PC-3 (cell line): ENCODE results near the gene CDK16. TPM values are rescaled to one million over a fixed set of nuclear protein-coding genes. Genes with fewer than 3 reads are reported as not detected.

Source experiments
- ATAC-seq: fragments of 200-7000 bp; cut with Tn5 transposase; 2 replicates; pipeline ENCODE4 v1.9.1; 2020; ENCODE audit warnings: mild to moderate bottlenecking, moderate library complexity
- BruUV-seq: library from RNA; stranded (reverse); fragments of 400-500 nt; replicated peaks from 2 replicates; lab custom pipeline; 2021; lab: Mats Ljungman, UMichigan
- CTCF ChIA-PET: fragments of 300-600 bp; sonication (Branson Sonifier 250); formaldehyde crosslinking; loops from one replicate; lab custom pipeline; 2022; ENCODE audit warnings: antibody characterized with exemption; lab: Charles Lee
- POLR2A ChIA-PET: fragments of 300-600 bp; sonication (Branson Sonifier 250); formaldehyde crosslinking; loops from one replicate; lab custom pipeline; 2022; ENCODE audit warnings: antibody characterized with exemption; ENCODE audit not compliant: unreplicated experiment; lab: Charles Lee
- DNase-seq: peaks from one replicate; pipeline ENCODE4 v3.0.0-alpha.2; 2015
- H2AFZ ChIP-seq: fragments of 300-600 bp; sonication (generic); 2 replicates; pipeline ENCODE4 v1.6.0; 2016; ENCODE audit warnings: antibody characterized with exemption, low read length
- H3F3A ChIP-seq: fragments of 300-600 bp; sonication (generic); one replicate; pipeline ENCODE4 v1.6.0; 2017; ENCODE audit warnings: antibody characterized with exemption, low read length, control low read depth, mild to moderate bottlenecking; ENCODE audit not compliant: unreplicated experiment
- H3K27ac ChIP-seq: fragments of 300-600 bp; sonication (generic); 2 replicates; pipeline ENCODE4 v1.5.1; 2016; ENCODE audit warnings: mild to moderate bottlenecking, low read length
- H3K27me3 ChIP-seq: fragments of 300-600 bp; sonication (generic); 2 replicates; pipeline ENCODE4 v1.6.1; 2016; ENCODE audit warnings: low read length, mixed read lengths
- H3K36me3 ChIP-seq: fragments of 300-600 bp; sonication (generic); 2 replicates; pipeline ENCODE4 v1.6.1; 2016; ENCODE audit warnings: low read depth, mixed run types, low read length, mixed read lengths
- H3K4me1 ChIP-seq: fragments of 300-600 bp; sonication (generic); 2 replicates; pipeline ENCODE4 v1.5.1; 2016; ENCODE audit warnings: low read length; ENCODE audit not compliant: insufficient read depth
- H3K4me2 ChIP-seq: fragments of 300-600 bp; sonication (generic); 2 replicates; pipeline ENCODE4 v1.6.0; 2016; ENCODE audit warnings: low read length
- H3K4me3 ChIP-seq: fragments of 300-600 bp; sonication (generic); 2 replicates; pipeline ENCODE4 v1.5.1; 2016; ENCODE audit warnings: mild to moderate bottlenecking, low read length, mixed read lengths
- H3K79me2 ChIP-seq: fragments of 300-600 bp; sonication (generic); 2 replicates; pipeline ENCODE4 v1.6.1; 2017; ENCODE audit warnings: low read length, mixed read lengths
- H3K9ac ChIP-seq: fragments of 300-600 bp; sonication (generic); 2 replicates; pipeline ENCODE4 v1.6.0; 2016; ENCODE audit warnings: mild to moderate bottlenecking, low read length
- H3K9me2 ChIP-seq: fragments of 300-600 bp; sonication (generic); replicated peaks from 2 replicates; pipeline ENCODE4 v1.6.1; 2016; ENCODE audit warnings: mixed run types, low read length, mixed read lengths
- H3K9me3 ChIP-seq: fragments of 300-600 bp; sonication (generic); 2 replicates; pipeline ENCODE4 v1.6.1; 2016; ENCODE audit warnings: low read length, mixed read lengths
- H4K20me1 ChIP-seq: fragments of 300-600 bp; sonication (generic); 2 replicates; pipeline ENCODE4 v1.6.1; 2016; ENCODE audit warnings: low read length, mixed read lengths
- EZH2 ChIP-seq: fragments of 300-600 bp; sonication (generic); IDR thresholded peaks from one replicate; pipeline ENCODE4 v1.6.1; 2017; ENCODE audit warnings: antibody characterized with exemption, mild to moderate bottlenecking, low read length; ENCODE audit not compliant: unreplicated experiment
- EZH2phosphoT487 ChIP-seq: fragments of 300-600 bp; sonication (generic); IDR thresholded peaks from 2 replicates; pipeline ENCODE4 v1.6.1; 2018; ENCODE audit warnings: mild to moderate bottlenecking, antibody characterized with exemption, low read length, borderline replicate concordance
- intact Hi-C: fragments of 100-400 bp; cut with micrococcal nuclease; formaldehyde crosslinking; loops from 2 replicates; pipeline ENCODE4 v1.9.0; 2023
- total RNA-seq: library from RNA; depleted of rRNA; stranded (reverse); fragments of >200 nt; gene quantifications from 2 replicates; pipeline ENCODE4 v1.2.3, GENCODE V29; 2014
- TF ChIP-seq, protein P1 (sequence below): fragments of 300-600 bp; sonication (generic); conservative IDR thresholded peaks from 2 replicates; pipeline ENCODE4 v1.5.1; 2017; ENCODE audit warnings: antibody characterized with exemption, low read depth, mild to moderate bottlenecking, low read length

CDK16 gene
- total RNA-seq, 1 experiment from 2014 or later: 155 TPM

DNA sequence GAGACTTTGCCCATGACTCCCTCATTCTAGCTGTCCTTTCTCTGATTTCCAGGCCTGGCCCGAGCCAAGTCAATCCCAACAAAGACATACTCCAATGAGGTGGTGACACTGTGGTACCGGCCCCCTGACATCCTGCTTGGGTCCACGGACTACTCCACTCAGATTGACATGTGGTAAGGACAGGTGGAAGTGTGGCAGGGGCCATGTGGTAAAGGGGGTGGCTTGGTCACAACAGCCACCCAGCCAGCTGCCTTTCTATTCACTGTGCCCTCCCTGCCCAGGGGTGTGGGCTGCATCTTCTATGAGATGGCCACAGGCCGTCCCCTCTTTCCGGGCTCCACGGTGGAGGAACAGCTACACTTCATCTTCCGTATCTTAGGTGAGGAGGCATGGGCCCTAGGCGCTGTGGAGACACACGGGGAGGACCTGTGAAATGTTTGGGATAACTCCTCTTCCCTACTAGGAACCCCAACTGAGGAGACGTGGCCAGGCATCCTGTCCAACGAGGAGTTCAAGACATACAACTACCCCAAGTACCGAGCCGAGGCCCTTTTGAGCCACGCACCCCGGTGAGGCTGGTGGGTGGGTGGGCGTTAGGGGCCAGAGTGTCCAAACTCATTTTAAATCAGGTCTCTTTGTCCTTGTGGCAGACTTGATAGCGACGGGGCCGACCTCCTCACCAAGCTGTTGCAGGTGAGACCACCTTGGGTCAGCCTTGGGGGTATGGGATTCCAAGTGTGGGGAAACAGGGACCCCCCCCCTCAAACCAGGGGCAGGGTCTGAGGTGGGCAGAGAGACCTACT, 8.3 kb downstream of the CDK16 start:
- intact Hi-C loops: no loop called here
- H2AFZ ChIP-seq: no peak overlapping the region
- no peaks in the 10 kb centered on the region for H3K27me3 ChIP-seq
- H3F3A ChIP-seq: no peaks in the 10 kb centered on the region
- 0 out of 2 replicates have a peak, but pooled peaks cover 3% of the 10 kb centered on the region for H4K20me1 ChIP-seq
- H3K79me2 ChIP-seq: peaks cover 12% of the 10 kb centered on the region
- no peaks in the 10 kb centered on the region for H3K9me2 ChIP-seq
- H3K4me3 ChIP-seq: no peak overlapping the region
- ChIA-PET POLR2A (no interaction called here), CTCF (no interaction called here)
- H3K9ac ChIP-seq: no peak overlapping the region
- TSS peak; percentile 20 for BruUV-seq
- no peak overlapping the region for H3K27ac ChIP-seq
- H3K36me3 ChIP-seq: peaks cover 52% of the 10 kb centered on the region
- no peaks in the 10 kb centered on the region for H3K9me3 ChIP-seq
- TF ChIP-seq, protein P1, sequence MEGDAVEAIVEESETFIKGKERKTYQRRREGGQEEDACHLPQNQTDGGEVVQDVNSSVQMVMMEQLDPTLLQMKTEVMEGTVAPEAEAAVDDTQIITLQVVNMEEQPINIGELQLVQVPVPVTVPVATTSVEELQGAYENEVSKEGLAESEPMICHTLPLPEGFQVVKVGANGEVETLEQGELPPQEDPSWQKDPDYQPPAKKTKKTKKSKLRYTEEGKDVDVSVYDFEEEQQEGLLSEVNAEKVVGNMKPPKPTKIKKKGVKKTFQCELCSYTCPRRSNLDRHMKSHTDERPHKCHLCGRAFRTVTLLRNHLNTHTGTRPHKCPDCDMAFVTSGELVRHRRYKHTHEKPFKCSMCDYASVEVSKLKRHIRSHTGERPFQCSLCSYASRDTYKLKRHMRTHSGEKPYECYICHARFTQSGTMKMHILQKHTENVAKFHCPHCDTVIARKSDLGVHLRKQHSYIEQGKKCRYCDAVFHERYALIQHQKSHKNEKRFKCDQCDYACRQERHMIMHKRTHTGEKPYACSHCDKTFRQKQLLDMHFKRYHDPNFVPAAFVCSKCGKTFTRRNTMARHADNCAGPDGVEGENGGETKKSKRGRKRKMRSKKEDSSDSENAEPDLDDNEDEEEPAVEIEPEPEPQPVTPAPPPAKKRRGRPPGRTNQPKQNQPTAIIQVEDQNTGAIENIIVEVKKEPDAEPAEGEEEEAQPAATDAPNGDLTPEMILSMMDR: no peak
- TF ChIP-seq EZH2phosphoT487: no peak
- no peak for TF ChIP-seq EZH2
- H3K4me1 ChIP-seq: no peaks in the 10 kb centered on the region
- DNase-seq (no peak), ATAC-seq (no peak)
- no peak overlapping the region for H3K4me2 ChIP-seq

DNA sequence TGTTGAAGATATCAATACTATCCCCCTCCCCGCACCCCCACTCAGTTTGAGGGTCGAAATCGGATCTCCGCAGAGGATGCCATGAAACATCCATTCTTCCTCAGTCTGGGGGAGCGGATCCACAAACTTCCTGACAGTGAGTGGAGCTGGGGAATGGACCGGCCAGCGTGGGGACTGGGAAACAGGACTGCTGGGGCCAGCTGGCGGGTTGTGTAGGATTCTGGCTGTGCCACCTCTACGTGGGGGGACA, 8.8 kb downstream of the CDK16 start:
- Histone ChIP-seq H3K27ac (no peak overlapping the region), H3F3A (no peaks in the 10 kb centered on the region), H3K36me3 (peaks cover 52% of the 10 kb centered on the region), H3K27me3 (no peaks in the 10 kb centered on the region), H3K4me3 (no peak overlapping the region), H3K4me1 (peaks cover 2% of the 10 kb centered on the region), H2AFZ (no peak overlapping the region), H3K9me2 (no peaks in the 10 kb centered on the region), H4K20me1 (no peaks in the 10 kb centered on the region), H3K4me2 (no peak overlapping the region), H3K79me2 (peaks cover 7% of the 10 kb centered on the region), H3K9me3 (no peaks in the 10 kb centered on the region), H3K9ac (no peak overlapping the region)
- BruUV-seq: no TSS peak
- ChIA-PET POLR2A (no interaction called here), CTCF (no interaction called here)
- ATAC-seq: no peak
- TF ChIP-seq EZH2phosphoT487: no peak
- TF ChIP-seq EZH2: no peak
- TF ChIP-seq, protein P1: no peak
- intact Hi-C loops: no loop called here
- no peak for DNase-seq

DNA sequence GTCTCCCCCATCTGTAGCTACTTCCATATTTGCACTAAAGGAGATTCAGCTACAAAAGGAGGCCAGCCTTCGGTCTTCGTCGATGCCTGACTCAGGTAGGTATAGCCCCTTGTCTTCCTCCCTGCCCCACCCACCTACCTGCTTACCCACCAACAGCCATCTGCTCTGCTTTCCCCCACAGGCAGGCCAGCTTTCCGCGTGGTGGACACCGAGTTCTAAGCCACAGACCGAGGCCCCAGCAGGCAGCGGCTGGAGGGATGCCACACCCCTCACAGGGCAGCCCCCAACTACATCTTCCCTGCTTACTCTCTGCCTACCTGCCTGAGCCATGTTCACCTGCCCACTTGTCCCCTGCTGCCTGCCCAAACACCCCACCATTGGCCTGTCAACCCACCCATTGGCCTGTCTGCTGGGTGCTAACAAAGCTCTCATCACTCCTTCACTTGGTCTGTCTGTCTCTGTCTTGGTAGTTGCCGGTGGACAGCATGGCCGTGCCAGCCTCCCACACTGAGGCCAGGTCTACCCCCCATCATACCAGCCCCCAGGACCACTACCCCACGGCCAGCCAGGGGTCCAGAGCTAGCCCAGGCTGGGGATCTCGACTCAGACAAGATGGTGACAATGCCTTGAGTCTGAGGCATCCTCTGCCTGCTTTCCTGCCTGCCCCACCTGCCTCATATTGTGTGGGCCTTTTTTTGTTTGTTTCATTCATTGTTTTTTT, 10.2 kb downstream of the CDK16 start:
- no peak overlapping the region for H2AFZ ChIP-seq
- H3F3A ChIP-seq: no peaks in the 10 kb centered on the region
- no peaks in the 10 kb centered on the region for H4K20me1 ChIP-seq
- TF ChIP-seq EZH2 (no peak), EZH2phosphoT487 (no peak)
- TF ChIP-seq, protein P1: no peak
- CTCF ChIA-PET: no interaction called here
- no peaks in the 10 kb centered on the region for H3K9me2 ChIP-seq
- H3K4me2 ChIP-seq: no peak overlapping the region
- no peaks in the 10 kb centered on the region for H3K9me3 ChIP-seq
- no peak overlapping the region for H3K27ac ChIP-seq
- ATAC-seq (no peak), DNase-seq (no peak)
- H3K9ac ChIP-seq: no peak overlapping the region
- BruUV-seq: no TSS peak
- peaks cover 9% of the 10 kb centered on the region for H3K4me1 ChIP-seq
- POLR2A ChIA-PET: no interaction called here
- H3K4me3 ChIP-seq: no peak overlapping the region
- intact Hi-C loops: no loop called here
- H3K79me2 ChIP-seq: peaks cover 8% of the 10 kb centered on the region
- H3K27me3 ChIP-seq: no peaks in the 10 kb centered on the region
- H3K36me3 ChIP-seq: peaks cover 47% of the 10 kb centered on the region
